Posterior cingulate gyrus (tissue), 11 donors: ENCODE data around the gene BCAR3.
A peak's percentile ranks its signal among the peaks of the same experiment; 100 is the strongest.
"Not testable (repeated sequence)": the region's sequence is repeated elsewhere in the genome, so short reads cannot be mapped to it uniquely, and the experiment has no call there.

Experiments
- DNase-seq, 10 donors: peaks; one replicate each; pipeline versions ENCODE4 v3.0.0 to v3.0.0-alpha.2; 2020 to 2021; ENCODE audit warnings: mixed read lengths in 3 of 10
- intact Hi-C: fragments of 100-400 bp; cut with DNase I; formaldehyde crosslinking; loops from one replicate; pipeline ENCODE4 v1.15.1; 2023

BCAR3 gene

GRCh38 chr1:93707956-93708355 is 26.3 kb upstream of the BCAR3 start:
- peak in 1 of 10 donors; percentile 30 for DNase-seq
- intact Hi-C loops: no loop called here

GRCh38 chr1:93705892-93706500 is 24.4 kb upstream of the BCAR3 start:
- intact Hi-C loops: no loop called here
- DNase-seq: peak in 2 of 10 donors; percentile 34 to 72

- intact Hi-C loops: no loop called here
- DNase-seq: peak in 1 of 10 donors; percentile 41
Observed at GRCh38 chr1:93704052-93704451, 22.4 kb upstream of the BCAR3 start.

- peak in 1 of 10 donors; percentile 14 for DNase-seq
- intact Hi-C loops: no loop called here
Observed at GRCh38 chr1:93703643-93704042, 22.0 kb upstream of the BCAR3 start.

- peak in 2 of 10 donors; percentile 32 to 64 for DNase-seq
- intact Hi-C loops: no loop called here
Observed at GRCh38 chr1:93702828-93703183, 21.2 kb upstream of the BCAR3 start.

GRCh38 chr1:93702111-93702827 is 20.6 kb upstream of the BCAR3 start:
- DNase-seq: peak in 2 of 10 donors; percentile 21 to 78
- intact Hi-C loops: no loop called here

- intact Hi-C loops: no loop called here
- peak in 2 of 10 donors; percentile 22 to 36 for DNase-seq
Observed at GRCh38 chr1:93701629-93702028, 20.0 kb upstream of the BCAR3 start.

- intact Hi-C loops: no loop called here
- peak in 2 of 10 donors; percentile 60 to 80 for DNase-seq
Observed at GRCh38 chr1:93700532-93701469, 19.2 kb upstream of the BCAR3 start.

GRCh38 chr1:93699503-93700168 is 18.0 kb upstream of the BCAR3 start:
- peak in 1 of 10 donors; percentile 67 for DNase-seq
- intact Hi-C loops: no loop called here

GRCh38 chr1:93699049-93699384 is 17.4 kb upstream of the BCAR3 start:
- intact Hi-C loops: no loop called here
- DNase-seq: no peak

GRCh38 chr1:93698329-93699048 is 16.9 kb upstream of the BCAR3 start:
- intact Hi-C loops: no loop called here

GRCh38 chr1:93697566-93697965 is 15.9 kb upstream of the BCAR3 start:
- DNase-seq: peak in 2 of 10 donors; percentile 47 to 52
- intact Hi-C loops: not testable (repeated sequence)

More at GRCh38 chr1:93698329-93699048, 16.9 kb upstream of the BCAR3 start:
- DNase-seq: no peak

- peak in 1 of 10 donors; percentile 4 for DNase-seq
- intact Hi-C loops: no loop called here
Observed at GRCh38 chr1:93695411-93696005, 13.9 kb upstream of the BCAR3 start.

GRCh38 chr1:93694819-93695218 is 13.2 kb upstream of the BCAR3 start:
- intact Hi-C loops: no loop called here
- peak in 1 of 10 donors; percentile 20 for DNase-seq

GRCh38 chr1:93694039-93694438 is 12.4 kb upstream of the BCAR3 start:
- intact Hi-C loops: no loop called here
- DNase-seq: no peak

- intact Hi-C loops: no loop called here
- DNase-seq: peak in 1 of 10 donors; percentile 41
Observed at GRCh38 chr1:93692983-93693591, 11.4 kb upstream of the BCAR3 start.

- intact Hi-C loops: no loop called here
- DNase-seq: no peak
Observed at GRCh38 chr1:93692451-93692861, 10.8 kb upstream of the BCAR3 start.

- no peak for DNase-seq
- intact Hi-C loops: no loop called here
Observed at GRCh38 chr1:93692026-93692425, 10.4 kb upstream of the BCAR3 start.
